Coronary artery (tissue), 2 donors: ENCODE measurements around the gene AASS.
A peak's percentile ranks its signal among the peaks of the same experiment; 100 is the strongest.
"Not testable (repeated sequence)": the region's sequence is repeated elsewhere in the genome, so short reads cannot be mapped to it uniquely, and the experiment has no call there.

Source experiments
- DNase-seq: peaks from one replicate; pipeline ENCODE4 v3.0.0-alpha.2; 2017; ENCODE audit warnings: low spot score
- H3K27ac ChIP-seq, 2 donors: fragments of 200-600 bp; sonication (generic); one replicate each; pipeline ENCODE4 v1.5.1; 2016 to 2019
- H3K4me3 ChIP-seq: fragments of 200-600 bp; sonication (generic); 2 replicates; pipeline ENCODE4 v1.5.1; 2016; ENCODE audit warnings: mild to moderate bottlenecking, moderate library complexity
- CTCF ChIP-seq: fragments of 200-600 bp; sonication (generic); IDR thresholded peaks from one replicate; pipeline ENCODE4 v1.5.1; 2019; ENCODE audit warnings: antibody characterized with exemption

Gene AASS

GRCh38 chr7:122137251-122138077 is 6.6 kb downstream of the AASS start:
- DNase-seq, result no peak
- peak overlapping the region; percentile 64 for H3K4me3 ChIP-seq
- H3K27ac ChIP-seq, result no peak overlapping the region
- no peak for TF ChIP-seq CTCF

- TF ChIP-seq CTCF, result no peak
- peak overlapping the region; percentile 64 for H3K4me3 ChIP-seq
- peak overlapping the region in 1 of 2 donors; percentile 17 for H3K27ac ChIP-seq
Measured at GRCh38 chr7:122136639-122137245, 7.3 kb downstream of the AASS start.

DNA sequence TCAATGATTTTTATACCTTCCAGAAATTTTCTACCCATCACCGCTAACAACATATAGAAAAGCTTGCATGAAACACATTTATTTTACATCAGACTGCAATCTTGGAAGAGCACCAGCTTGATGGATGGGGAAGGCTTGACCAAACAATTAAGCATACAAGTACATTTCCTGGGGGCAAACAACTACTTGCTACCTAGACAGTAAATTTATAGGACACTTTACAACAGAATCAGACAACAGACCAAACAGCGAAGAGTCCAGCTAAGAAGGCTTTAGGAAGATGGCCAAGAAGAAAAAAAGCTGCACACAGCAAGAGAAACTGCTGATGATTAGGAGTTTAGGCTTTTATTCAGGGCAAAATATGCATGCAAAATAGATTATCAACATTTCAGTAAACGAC is 8.0 kb downstream of the AASS start:
- Histone ChIP-seq H3K27ac (no peak overlapping the region), H3K4me3 (peak overlapping the region; percentile 64)
- no peak for DNase-seq
- TF ChIP-seq CTCF, result no peak

More at GRCh38 chr7:122136639-122137245, 7.3 kb downstream of the AASS start:
- no peak for DNase-seq

DNA sequence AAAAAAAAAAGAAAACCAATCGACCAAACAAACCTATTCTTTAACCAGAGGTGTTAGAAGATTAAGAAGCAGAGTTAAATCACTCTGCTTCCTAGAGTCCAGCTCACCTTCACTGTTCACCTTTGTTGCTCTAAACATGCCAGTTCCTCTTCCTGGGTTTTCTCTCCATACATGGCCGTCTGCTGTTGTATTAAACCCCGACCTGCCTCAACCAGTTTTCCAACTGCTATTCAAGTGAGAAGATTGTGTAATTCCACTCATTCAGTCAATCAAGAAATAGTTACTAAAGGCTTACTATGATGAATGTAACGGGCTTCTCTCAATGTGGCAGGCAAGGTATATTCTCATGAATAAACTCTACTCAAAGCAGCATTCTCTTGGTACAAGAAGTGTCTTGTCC is 8.8 kb downstream of the AASS start:
- DNase-seq, result no peak
- no peak overlapping the region for H3K27ac ChIP-seq
- no peak overlapping the region for H3K4me3 ChIP-seq
- TF ChIP-seq CTCF, result no peak

GRCh38 chr7:122134793-122135192 is 9.3 kb downstream of the AASS start:
- H3K4me3 ChIP-seq, DNase-seq, H3K27ac ChIP-seq: not testable (repeated sequence)

GRCh38 chr7:122133477-122133876 is 10.6 kb downstream of the AASS start:
- no peak for DNase-seq
- H3K27ac ChIP-seq, result no peak overlapping the region
- no peak for TF ChIP-seq CTCF
- no peak overlapping the region for H3K4me3 ChIP-seq

DNA sequence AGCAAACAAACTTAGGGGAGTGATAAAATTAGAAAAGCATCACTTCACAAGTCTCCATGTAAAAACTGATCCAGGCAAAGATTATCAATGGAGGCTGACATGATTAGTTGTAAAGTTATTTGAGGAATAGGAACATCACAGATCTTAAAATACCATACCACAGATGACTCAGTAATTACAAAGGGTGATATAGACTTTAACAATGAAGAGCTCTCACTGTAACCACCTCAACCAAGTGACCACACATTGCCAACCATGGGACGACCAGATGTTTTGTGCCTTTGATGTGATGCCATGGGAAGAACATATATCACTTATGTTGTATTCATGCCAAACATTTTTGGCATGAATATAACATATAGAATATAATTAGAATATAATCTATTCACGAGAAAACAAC is 11.7 kb downstream of the AASS start:
- no peak for TF ChIP-seq CTCF
- DNase-seq, result no peak
- Histone ChIP-seq H3K27ac (no peak overlapping the region), H3K4me3 (no peak overlapping the region)
